SK-N-MC (cell line): Measurements from ENCODE around the gene TBX21.
"Not testable (repeated sequence)": the region's sequence is repeated elsewhere in the genome, so short reads cannot be mapped to it uniquely, and the experiment has no call there.

Experiments used
- DNase-seq: peaks from one replicate; pipeline ENCODE4 v3.0.0-alpha.2; 2011; ENCODE audit warnings: low read depth, low spot score
- H3K27ac ChIP-seq: fragments of 200-600 bp; sonication (generic); 2 replicates; pipeline ENCODE4 v1.5.1; 2016; ENCODE audit warnings: mixed run types
- H3K36me3 ChIP-seq: fragments of 200-600 bp; sonication (generic); 2 replicates; pipeline ENCODE4 v1.6.1; 2017; ENCODE audit warnings: antibody characterized with exemption, low read length, mixed read lengths; ENCODE audit not compliant: insufficient read depth
- H3K4me3 ChIP-seq: fragments of 200-600 bp; sonication (generic); 2 replicates; pipeline ENCODE4 v1.5.1; 2016
- H3K9ac ChIP-seq: fragments of 200-600 bp; sonication (generic); 2 replicates; pipeline ENCODE4 v1.8.0; 2017; ENCODE audit warnings: mixed run types, mixed read lengths; ENCODE audit not compliant: insufficient read length
- H3K9me3 ChIP-seq: fragments of 200-600 bp; sonication (generic); 2 replicates; pipeline ENCODE4 v1.6.1; 2017; ENCODE audit warnings: low read depth, mild to moderate bottlenecking, antibody characterized with exemption, low read length, moderate library complexity, mixed read lengths
- EZH2 ChIP-seq: fragments of 200-600 bp; sonication (generic); IDR thresholded peaks from one replicate; pipeline ENCODE4 v1.6.1; 2017; ENCODE audit warnings: antibody characterized with exemption
- FOXP2 ChIP-seq: optimal IDR thresholded peaks from 2 replicates; pipeline ENCODE3; 2011; ENCODE audit warnings: mild to moderate bottlenecking, moderate library complexity; ENCODE audit not compliant: insufficient read depth; ENCODE audit errors: extremely low read length, control extremely low read depth
- POLR2AphosphoS5 ChIP-seq: IDR thresholded peaks from 2 replicates; pipeline ENCODE4 v1.6.1; 2012; ENCODE audit warnings: mild to moderate bottlenecking, low read depth, low read length, borderline replicate concordance

Gene TBX21

GRCh38 chr17:47733674-47734410 is 806 bp downstream of the TBX21 start:
- H3K4me3 ChIP-seq, result peak overlapping the region; percentile 51; the same call in 1 of the 2 replicates
- DNase-seq, result no peak
- TF ChIP-seq FOXP2 (no peak), EZH2 (no peak), POLR2AphosphoS5 (no peak)

GRCh38 chr17:47735139-47735464 is 2.1 kb downstream of the TBX21 start:
- Histone ChIP-seq H3K9ac (no peak overlapping the region), H3K4me3 (no peak overlapping the region), H3K27ac (no peak overlapping the region), H3K9me3 (no peaks in the 10 kb centered on the region), H3K36me3 (no peaks in the 10 kb centered on the region)
- TF ChIP-seq FOXP2 (no peak), POLR2AphosphoS5 (no peak), EZH2 (no peak)
- DNase-seq, result no peak

More at GRCh38 chr17:47733674-47734410, 806 bp downstream of the TBX21 start:
- Histone ChIP-seq H3K36me3 (no peaks in the 10 kb centered on the region), H3K9me3 (no peaks in the 10 kb centered on the region), H3K27ac (no peak overlapping the region), H3K9ac (no peak overlapping the region)

GRCh38 chr17:47735536-47736011 is 2.5 kb downstream of the TBX21 start:
- DNase-seq, result no peak
- H3K27ac ChIP-seq, result no peak overlapping the region
- H3K9me3 ChIP-seq, result no peaks in the 10 kb centered on the region
- H3K9ac ChIP-seq, result no peak overlapping the region
- no peak for TF ChIP-seq EZH2
- H3K36me3 ChIP-seq, result no peaks in the 10 kb centered on the region
- no peak overlapping the region for H3K4me3 ChIP-seq

GRCh38 chr17:47736501-47737495 is 3.8 kb downstream of the TBX21 start:
- no peak for DNase-seq
- Histone ChIP-seq H3K9ac (no peak overlapping the region), H3K27ac (no peak overlapping the region), H3K9me3 (no peaks in the 10 kb centered on the region), H3K36me3 (no peaks in the 10 kb centered on the region), H3K4me3 (no peak overlapping the region)
- TF ChIP-seq POLR2AphosphoS5, result no peak

DNA sequence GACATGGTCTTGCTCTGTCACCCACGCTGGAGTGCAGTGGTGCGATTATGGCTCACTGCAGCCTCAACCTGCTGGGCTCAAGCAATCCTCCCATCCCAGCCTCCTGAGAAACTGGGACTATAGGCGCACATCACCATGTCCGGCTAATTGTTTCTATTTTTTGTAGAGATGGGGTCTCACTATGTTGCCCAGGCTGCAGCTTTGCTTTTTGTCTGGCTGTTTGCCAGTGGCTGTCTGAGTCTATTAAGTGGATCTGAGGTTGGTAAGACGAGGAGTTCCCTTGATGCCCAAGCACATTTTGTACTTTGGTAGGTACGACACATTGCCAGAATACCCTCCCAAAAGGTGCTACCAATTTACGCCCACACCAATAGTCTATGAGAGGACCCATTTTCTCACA is 5.1 kb downstream of the TBX21 start:
- Histone ChIP-seq H3K4me3 (no peak overlapping the region), H3K9ac (no peak overlapping the region), H3K36me3 (no peaks in the 10 kb centered on the region), H3K27ac (no peak overlapping the region), H3K9me3 (no peaks in the 10 kb centered on the region)
- DNase-seq, result no peak
- TF ChIP-seq FOXP2 (no peak), EZH2 (no peak), POLR2AphosphoS5 (no peak)

GRCh38 chr17:47739150-47739549 is 6.1 kb downstream of the TBX21 start:
- no peak for TF ChIP-seq EZH2
- no peak for TF ChIP-seq FOXP2
- TF ChIP-seq POLR2AphosphoS5, result no peak

GRCh38 chr17:47739945-47740344 is 6.9 kb downstream of the TBX21 start:
- not testable (repeated sequence) for H3K4me3 ChIP-seq, DNase-seq, H3K9me3 ChIP-seq, H3K36me3 ChIP-seq, H3K9ac ChIP-seq, H3K27ac ChIP-seq

More at GRCh38 chr17:47739150-47739549, 6.1 kb downstream of the TBX21 start:
- no peak overlapping the region for H3K27ac ChIP-seq
- H3K4me3 ChIP-seq, result no peak overlapping the region
- DNase-seq, result no peak
- H3K9me3 ChIP-seq, result no peaks in the 10 kb centered on the region
- H3K36me3 ChIP-seq, result no peaks in the 10 kb centered on the region
- H3K9ac ChIP-seq, result no peak overlapping the region

GRCh38 chr17:47741109-47741792 is 8.2 kb downstream of the TBX21 start:
- DNase-seq, result no peak
- H3K36me3 ChIP-seq, result no peaks in the 10 kb centered on the region
- no peak for TF ChIP-seq FOXP2
- no peak for TF ChIP-seq POLR2AphosphoS5
- no peak for TF ChIP-seq EZH2
- H3K4me3 ChIP-seq, result no peak overlapping the region
- H3K9me3 ChIP-seq, result no peaks in the 10 kb centered on the region
- no peak overlapping the region for H3K9ac ChIP-seq
- no peak overlapping the region for H3K27ac ChIP-seq
